C4-2B (cell line): Measurements from ENCODE around the gene MGMT.

Experiments used
- H3K27ac ChIP-seq: fragments of 450-650 bp; 2 replicates; pipeline ENCODE4 v1.5.1; 2017
- CTCF ChIP-seq: fragments of 450-650 bp; conservative IDR thresholded peaks from 2 replicates; pipeline ENCODE4 v1.5.1; 2017; ENCODE audit warnings: mild to moderate bottlenecking
- ZFX ChIP-seq: fragments of 450-650 bp; IDR thresholded peaks from 2 replicates; pipeline ENCODE4 v1.6.1; 2017

MGMT gene

GRCh38 chr10:129546106-129546505 lies 79.1 kb downstream of the MGMT start:
- H3K27ac ChIP-seq: no peak overlapping the region
- TF ChIP-seq CTCF: no peak
- no peak for TF ChIP-seq ZFX

GRCh38 chr10:129547608-129548007 lies 80.6 kb downstream of the MGMT start:
- no peak overlapping the region for H3K27ac ChIP-seq
- TF ChIP-seq CTCF (no peak), ZFX (no peak)

GRCh38 chr10:129548600-129548999 lies 81.6 kb downstream of the MGMT start:
- no peak overlapping the region for H3K27ac ChIP-seq
- no peak for TF ChIP-seq CTCF
- no peak for TF ChIP-seq ZFX

- TF ChIP-seq CTCF (no peak), ZFX (no peak)
- H3K27ac ChIP-seq: no peak overlapping the region
These were observed 83.0 kb downstream of the MGMT start for GRCh38 chr10:129550076-129550475.

- no peak overlapping the region for H3K27ac ChIP-seq
- TF ChIP-seq ZFX: no peak
These were observed 83.6 kb downstream of the MGMT start for GRCh38 chr10:129550658-129551057.

GRCh38 chr10:129552119-129552518 lies 85.1 kb downstream of the MGMT start:
- H3K27ac ChIP-seq: no peak overlapping the region
- no peak for TF ChIP-seq ZFX
- no peak for TF ChIP-seq CTCF

- no peak for TF ChIP-seq ZFX
- TF ChIP-seq CTCF: no peak
- no peak overlapping the region for H3K27ac ChIP-seq
These were observed 86.9 kb downstream of the MGMT start for GRCh38 chr10:129553928-129554327.

- no peak for TF ChIP-seq CTCF
- TF ChIP-seq ZFX: no peak
- no peak overlapping the region for H3K27ac ChIP-seq
These were observed 89.3 kb downstream of the MGMT start for GRCh38 chr10:129556316-129556715.
